Measurements from ENCODE around the gene PRR9. TPM values are rescaled to one million over a fixed set of nuclear protein-coding genes. Genes with fewer than 3 reads are reported as not detected.

The PRR9 gene
- total RNA-seq, 1 donor from 2014 or later, result not detected

- FAIRE-seq (no peak), DNase-seq (ENCODE audit: low read depth) (no peak)
- Histone ChIP-seq H3K4me3 (ENCODE audit: low read depth, low read length) (no peak overlapping the region), H3K27me3 (ENCODE audit: control insufficient read depth, insufficient read depth, low read length) (peaks cover 5% of the 10 kb centered on the region), H3K36me3 (ENCODE audit: control insufficient read depth, insufficient read depth, low read length) (no peaks in the 10 kb centered on the region)
- no peak for TF ChIP-seq CTCF (IDR thresholded peaks at IDR 0.05; ENCODE audit: insufficient read depth, low read length, severe bottlenecking)
Measured at GRCh38 chr1:153245466-153245865, 28.1 kb downstream of the PRR9 start.

- DNase-seq (ENCODE audit: low read depth), result no peak
- FAIRE-seq, result no peak
- H3K4me3 ChIP-seq (ENCODE audit: low read depth, low read length), result no peak overlapping the region
- H3K36me3 ChIP-seq (ENCODE audit: control insufficient read depth, insufficient read depth, low read length), result no peaks in the 10 kb centered on the region
- no peak for TF ChIP-seq CTCF (IDR thresholded peaks at IDR 0.05; ENCODE audit: insufficient read depth, low read length, severe bottlenecking)
- peaks cover 5% of the 10 kb centered on the region for H3K27me3 ChIP-seq (ENCODE audit: control insufficient read depth, insufficient read depth, low read length)
Measured at GRCh38 chr1:153246018-153246417, 28.6 kb downstream of the PRR9 start.

GRCh38 chr1:153246825-153247224, 29.4 kb downstream of the PRR9 start:
- Histone ChIP-seq H3K36me3 (ENCODE audit: control insufficient read depth, insufficient read depth, low read length) (no peaks in the 10 kb centered on the region), H3K4me3 (ENCODE audit: low read depth, low read length) (no peak overlapping the region), H3K27me3 (ENCODE audit: control insufficient read depth, insufficient read depth, low read length) (peaks cover 5% of the 10 kb centered on the region)
- TF ChIP-seq CTCF (IDR thresholded peaks at IDR 0.05; ENCODE audit: insufficient read depth, low read length, severe bottlenecking), result no peak
- DNase-seq (ENCODE audit: low read depth) (no peak), FAIRE-seq (no peak)

GRCh38 chr1:153248176-153248879, 30.9 kb downstream of the PRR9 start:
- FAIRE-seq (no peak), DNase-seq (ENCODE audit: low read depth) (no peak)
- Histone ChIP-seq H3K36me3 (ENCODE audit: control insufficient read depth, insufficient read depth, low read length) (no peaks in the 10 kb centered on the region), H3K4me3 (ENCODE audit: low read depth, low read length) (no peak overlapping the region), H3K27me3 (ENCODE audit: control insufficient read depth, insufficient read depth, low read length) (peaks cover 5% of the 10 kb centered on the region)
- no peak for TF ChIP-seq CTCF (IDR thresholded peaks at IDR 0.05; ENCODE audit: insufficient read depth, low read length, severe bottlenecking)

GRCh38 chr1:153250166-153250565, 32.8 kb downstream of the PRR9 start:
- FAIRE-seq (no peak), DNase-seq (ENCODE audit: low read depth) (no peak)
- no peak for TF ChIP-seq CTCF (IDR thresholded peaks at IDR 0.05; ENCODE audit: insufficient read depth, low read length, severe bottlenecking)
- H3K4me3 ChIP-seq (ENCODE audit: low read depth, low read length), result no peak overlapping the region
- no peaks in the 10 kb centered on the region for H3K36me3 ChIP-seq (ENCODE audit: control insufficient read depth, insufficient read depth, low read length)
- peaks cover 5% of the 10 kb centered on the region for H3K27me3 ChIP-seq (ENCODE audit: control insufficient read depth, insufficient read depth, low read length)

- FAIRE-seq (no peak), DNase-seq (ENCODE audit: low read depth) (no peak)
- TF ChIP-seq CTCF (IDR thresholded peaks at IDR 0.05; ENCODE audit: insufficient read depth, low read length, severe bottlenecking), result no peak
- H3K4me3 ChIP-seq (ENCODE audit: low read depth, low read length), result no peak overlapping the region
- peaks cover 5% of the 10 kb centered on the region for H3K27me3 ChIP-seq (ENCODE audit: control insufficient read depth, insufficient read depth, low read length)
- H3K36me3 ChIP-seq (ENCODE audit: control insufficient read depth, insufficient read depth, low read length), result no peaks in the 10 kb centered on the region
Measured at GRCh38 chr1:153251087-153251486, 33.7 kb downstream of the PRR9 start.

All from bronchial epithelial cell (primary cell).